Activated CD8-positive, alpha-beta memory T cell treated with anti-CD3 and anti-CD28 coated beads, Interleukin-2, amount 50 U/mL, for 1 hour (primary cell): ENCODE measurements around the gene MUS81.
"Not testable (repeated sequence)": the region's sequence is repeated elsewhere in the genome, so short reads cannot be mapped to it uniquely, and the experiment has no call there.

Experiments
- DNase-seq: peaks from one replicate; pipeline ENCODE4 v3.0.0-alpha.2; 2020; ENCODE audit errors: extremely low read depth

The MUS81 gene

GRCh38 chr11:65848693-65849092 is 11.5 kb upstream of the MUS81 start:
- DNase-seq, result not testable (repeated sequence)

- no peak for DNase-seq
Observed at GRCh38 chr11:65849366-65849765, 10.9 kb upstream of the MUS81 start.

DNA sequence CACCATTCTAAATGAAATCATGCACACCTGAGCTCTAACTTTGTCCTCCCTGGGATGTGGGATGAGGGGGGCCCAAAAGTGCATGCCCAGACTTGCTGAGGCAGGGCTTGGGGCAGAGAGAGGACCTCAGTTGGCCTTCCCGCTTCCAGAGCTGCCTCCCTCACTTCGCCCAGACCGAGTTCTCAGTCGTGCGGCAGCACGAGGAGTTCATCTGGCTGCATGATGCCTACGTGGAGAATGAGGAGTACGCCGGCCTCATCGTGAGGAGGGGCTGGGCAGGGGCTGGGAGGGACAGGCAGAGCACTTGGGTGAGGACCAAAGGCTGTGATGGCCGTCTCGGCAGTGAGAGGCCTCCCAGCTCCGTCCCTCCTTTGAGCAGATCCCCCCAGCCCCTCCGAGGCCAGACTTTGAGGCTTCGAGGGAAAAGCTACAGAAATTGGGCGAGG is 10.4 kb upstream of the MUS81 start:
- DNase-seq, result no peak

DNA sequence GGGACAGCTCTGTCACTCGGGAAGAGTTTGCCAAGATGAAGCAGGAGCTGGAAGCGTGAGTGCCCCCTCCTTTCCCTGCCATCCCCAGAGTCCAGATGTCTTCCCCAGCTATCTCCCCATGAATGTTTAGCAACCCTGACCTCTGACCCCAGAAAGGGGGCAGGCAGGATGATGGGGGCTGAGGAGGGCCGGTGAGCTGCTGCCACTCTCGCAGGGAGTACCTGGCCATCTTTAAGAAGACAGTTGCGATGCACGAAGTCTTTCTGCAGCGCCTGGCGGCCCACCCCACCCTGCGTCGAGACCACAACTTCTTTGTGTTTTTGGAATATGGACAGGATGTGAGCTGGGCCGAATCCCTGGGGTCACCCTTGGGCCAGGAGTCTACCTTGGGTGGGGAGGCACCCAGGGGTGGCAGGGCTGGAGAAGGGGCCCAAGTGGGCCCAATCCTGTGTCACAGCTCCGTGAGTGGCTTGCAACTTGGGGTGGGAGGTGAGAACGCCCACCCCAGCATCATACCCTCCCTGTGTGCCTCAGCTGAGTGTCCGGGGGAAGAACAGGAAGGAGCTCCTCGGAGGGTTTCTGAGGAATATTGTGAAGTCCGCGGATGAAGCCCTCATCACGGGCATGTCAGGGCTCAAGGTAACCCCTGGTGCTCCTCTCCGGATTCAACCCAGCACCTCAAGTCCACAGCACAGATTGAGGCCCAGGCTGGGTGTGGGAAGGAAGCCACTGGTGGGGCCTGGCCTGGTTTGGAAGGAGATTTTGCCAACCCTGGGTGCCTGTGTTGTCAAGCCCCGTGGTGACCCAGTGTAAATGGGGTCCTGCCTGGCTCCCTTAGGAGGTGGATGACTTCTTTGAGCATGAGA is 9.8 kb upstream of the MUS81 start:
- DNase-seq, result no peak

DNA sequence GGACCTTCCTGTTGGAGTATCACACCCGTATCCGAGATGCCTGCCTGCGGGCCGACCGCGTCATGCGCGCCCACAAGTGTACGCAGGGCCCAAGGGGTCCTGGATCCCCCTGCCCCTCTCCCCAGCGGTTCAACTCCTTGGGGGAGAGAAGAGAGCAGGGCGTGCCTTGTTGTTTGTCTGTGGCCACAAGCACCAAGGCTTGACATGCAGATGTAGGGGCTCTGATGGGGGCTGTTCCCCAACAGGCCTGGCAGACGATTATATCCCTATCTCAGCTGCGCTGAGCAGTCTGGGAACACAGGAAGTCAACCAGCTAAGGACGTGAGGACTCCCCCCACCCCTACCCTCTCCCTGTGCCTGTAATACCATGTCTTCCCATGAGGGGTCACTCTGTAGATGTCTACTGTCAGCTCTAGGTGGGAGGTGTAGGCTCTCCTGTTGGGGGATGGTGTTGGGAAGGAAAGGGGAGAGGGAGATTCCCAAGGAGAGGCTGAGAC is 9.1 kb upstream of the MUS81 start:
- no peak for DNase-seq

- no peak for DNase-seq
Observed at GRCh38 chr11:65851811-65852507, 8.3 kb upstream of the MUS81 start.

- no peak for DNase-seq
Observed at GRCh38 chr11:65852508-65853245, 7.6 kb upstream of the MUS81 start.

DNA sequence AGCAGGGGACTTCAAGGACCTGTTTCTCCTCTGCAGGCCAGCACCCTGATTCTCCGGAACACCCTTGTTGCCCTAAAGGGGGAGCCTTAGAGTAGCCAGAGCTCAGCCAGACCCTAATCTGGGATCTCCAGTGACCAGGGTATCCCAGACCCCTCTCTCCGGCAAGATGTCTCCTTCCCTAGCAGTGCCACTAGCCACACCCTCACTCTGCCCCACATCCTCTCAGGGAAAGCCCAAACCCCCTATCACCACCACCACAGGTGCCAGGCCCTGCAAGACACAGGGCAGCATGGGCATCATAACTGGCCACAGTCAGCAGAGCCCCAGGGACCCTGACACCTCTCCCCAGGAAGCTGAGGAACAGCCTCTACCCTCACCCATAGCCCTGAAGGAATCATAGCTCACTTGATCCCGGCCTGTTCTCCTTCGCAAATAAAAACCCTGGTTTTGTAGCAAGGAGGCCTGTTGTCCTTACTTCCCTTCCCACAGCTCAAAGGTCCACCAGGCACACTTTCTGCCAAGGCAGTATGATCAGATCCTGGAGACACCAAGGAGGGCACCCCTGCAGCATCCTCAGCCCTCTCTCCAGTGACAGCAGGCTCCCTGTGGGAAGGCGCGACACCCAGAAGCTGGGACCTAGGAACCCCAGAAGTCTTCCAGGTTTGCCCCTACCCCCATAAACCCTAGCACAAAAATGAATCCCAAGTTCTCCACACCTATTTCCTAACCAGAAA is 6.8 kb upstream of the MUS81 start:
- no peak for DNase-seq

DNA sequence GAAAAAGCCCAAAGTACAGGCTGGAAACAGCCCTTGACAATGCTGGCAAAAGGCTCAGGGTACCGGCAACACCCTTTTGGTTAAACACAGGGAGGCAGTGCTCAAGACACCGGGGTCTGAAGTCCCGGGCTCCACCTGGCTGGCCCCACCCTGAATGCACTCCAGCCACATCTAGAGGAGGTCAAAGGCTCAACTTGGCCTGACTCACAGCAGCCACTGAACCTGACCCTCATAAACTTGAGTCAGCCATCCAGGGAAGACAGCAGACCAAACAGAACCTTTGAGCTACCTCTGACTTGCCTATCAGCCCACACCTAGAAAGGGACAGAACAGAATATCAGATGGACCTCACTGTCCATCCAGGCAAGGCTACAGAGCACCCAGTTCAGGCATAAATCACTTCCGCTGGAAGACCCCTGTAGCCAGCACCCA is 6.1 kb upstream of the MUS81 start:
- DNase-seq, result no peak

- no peak for DNase-seq
Observed at GRCh38 chr11:65854852-65855837, 5.1 kb upstream of the MUS81 start.

DNA sequence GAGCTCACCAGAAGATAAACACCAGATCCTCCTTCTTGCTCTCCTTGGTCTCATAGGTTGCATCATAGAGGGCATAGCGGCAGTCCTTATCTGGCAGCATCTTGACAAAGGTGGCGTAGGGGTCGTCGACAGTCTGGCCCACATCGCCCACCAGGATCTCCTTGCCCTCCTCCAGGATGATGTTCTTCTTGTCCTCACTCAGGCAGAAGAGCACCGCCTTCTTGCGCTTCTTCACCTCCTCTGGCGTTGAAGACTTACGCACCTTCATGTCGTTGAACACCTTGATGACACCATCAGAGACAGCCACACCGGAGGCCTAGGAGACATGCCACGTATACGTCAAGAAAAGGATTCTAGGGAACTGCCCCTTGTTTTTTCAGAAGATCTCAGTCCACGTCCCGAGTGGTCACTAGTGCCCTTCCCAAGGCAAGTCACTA is 4.3 kb upstream of the MUS81 start:
- no peak for DNase-seq

- DNase-seq, result peak; percentile 59
Observed at GRCh38 chr11:65856689-65857499, 3.3 kb upstream of the MUS81 start.

DNA sequence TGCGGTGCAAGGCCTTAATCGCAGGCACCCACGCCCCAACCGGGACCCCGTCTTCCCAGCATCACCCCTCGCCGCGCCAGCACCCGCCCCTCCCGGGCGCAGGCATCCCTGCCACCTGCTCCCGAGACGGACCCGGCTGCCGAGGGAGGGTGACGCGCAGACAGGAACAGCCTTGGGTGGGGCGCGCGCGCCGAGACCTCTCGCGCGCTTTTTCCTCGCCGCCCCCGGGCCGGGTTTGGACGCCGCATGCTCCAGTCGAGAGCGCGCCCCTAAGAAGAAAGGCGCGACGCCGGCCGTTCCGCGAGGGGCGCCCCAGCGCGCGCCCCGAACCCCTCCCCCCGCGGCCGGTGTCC is 2.8 kb upstream of the MUS81 start:
- DNase-seq, result no peak

DNA sequence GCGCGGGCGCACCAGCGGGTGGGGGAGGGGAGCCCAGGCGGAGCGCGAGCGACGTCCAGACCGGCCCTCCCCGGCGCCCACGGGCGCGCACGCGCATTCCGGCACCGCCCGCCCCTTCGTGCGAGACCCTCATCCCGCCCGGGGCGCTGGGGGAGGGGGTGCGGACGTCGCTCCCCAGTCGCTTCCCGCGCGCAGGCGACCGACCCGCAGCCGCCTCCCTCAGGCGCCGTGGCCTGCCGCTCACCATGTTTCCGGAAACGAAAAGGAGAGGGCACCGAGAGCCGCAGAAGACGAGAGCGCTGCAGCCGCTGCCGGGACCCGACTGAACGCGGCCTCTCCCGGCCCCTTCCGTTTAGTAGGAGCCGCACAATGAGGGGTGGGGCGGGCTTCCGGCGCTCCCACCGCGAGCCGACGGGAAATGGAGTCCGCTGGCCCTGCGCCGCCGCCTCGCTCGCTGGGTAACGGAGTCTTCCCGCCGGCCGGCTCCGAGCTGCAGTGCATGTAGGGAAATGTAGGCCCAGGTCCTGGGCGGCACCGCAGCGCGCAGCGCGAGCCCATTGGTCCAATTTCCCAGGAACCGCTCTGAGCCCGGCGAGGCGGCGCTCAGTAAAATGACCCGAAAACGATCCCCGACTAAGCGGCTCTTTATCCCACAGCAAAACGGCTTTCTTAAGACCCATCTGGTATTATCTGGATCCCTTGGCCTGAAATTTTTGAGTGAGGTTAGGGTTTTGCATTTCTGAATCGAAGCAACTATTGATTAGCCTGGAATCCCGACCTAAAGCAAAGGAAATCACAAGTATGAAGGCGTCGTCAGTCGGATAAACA is 2.2 kb upstream of the MUS81 start, which contains the start of gene CFL1:
Gene CFL1 (minus strand): TSS at position 328 of the 828 bp plus-strand sequence. CDS start 81 bp downstream, at position 247.
- DNase-seq, result peak; percentile 88

DNA sequence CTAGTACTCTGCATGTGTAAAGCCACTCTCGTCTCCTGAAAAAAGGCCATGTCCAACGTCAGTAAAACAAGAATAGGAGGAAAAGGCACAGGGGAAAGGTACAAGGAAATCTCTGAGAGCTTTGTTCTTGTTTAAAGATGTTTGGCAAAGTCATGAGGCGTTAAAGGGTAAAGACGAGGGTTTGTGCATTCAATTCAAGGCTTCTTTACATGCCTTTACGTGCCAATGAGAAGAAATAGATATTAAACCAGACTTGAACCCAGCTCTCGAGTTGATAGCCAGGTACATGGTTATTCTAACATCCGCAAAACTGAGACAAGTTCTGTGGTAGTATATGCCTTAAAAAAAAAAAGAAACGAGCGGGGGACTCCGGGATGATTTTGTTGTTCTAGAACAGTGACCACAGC is 1.5 kb upstream of the MUS81 start:
- DNase-seq, result no peak

DNA sequence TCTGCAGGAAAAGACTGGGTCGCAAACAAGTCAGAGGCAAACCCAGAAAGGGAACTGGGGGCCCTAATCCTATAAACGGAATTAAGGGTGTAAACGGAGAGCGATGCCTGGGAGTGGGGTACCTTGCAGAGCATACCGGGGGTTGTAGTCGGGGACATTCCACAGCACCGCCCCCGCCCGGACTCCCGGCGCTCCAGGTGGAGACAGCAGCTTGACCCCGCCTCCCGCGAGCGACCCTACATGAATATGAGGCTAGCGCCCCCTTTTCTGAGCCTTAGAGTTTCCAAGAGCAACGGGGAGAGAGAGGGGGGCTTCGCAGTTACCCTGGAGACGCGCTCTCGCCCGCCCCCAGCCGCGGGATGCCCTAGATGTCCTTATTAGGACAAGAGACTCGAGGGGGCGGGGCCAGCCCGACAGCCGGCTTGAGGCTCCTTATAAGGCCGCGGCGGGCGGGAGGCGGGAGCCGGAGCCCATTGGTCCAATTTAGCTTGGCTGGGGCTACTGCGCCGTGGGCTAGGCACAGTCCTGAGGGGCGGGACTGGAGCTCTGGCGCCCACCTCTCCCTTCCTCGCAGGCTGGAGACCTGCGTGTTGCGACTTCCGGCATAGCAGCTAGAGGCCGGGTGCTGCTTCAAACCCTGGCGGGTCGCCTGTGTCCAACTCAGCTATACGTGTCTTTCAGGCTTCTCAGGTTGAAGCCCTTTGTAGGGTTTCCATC is 980 bp upstream of the MUS81 start:
- DNase-seq, result peak; percentile 95

- DNase-seq, result no peak
Observed at GRCh38 chr11:65859812-65860277, 388 bp upstream of the MUS81 start.

- no peak for DNase-seq
Observed at GRCh38 chr11:65861165-65861505, 902 bp downstream of the MUS81 start.
